Measurements from ENCODE around the gene SSBP3.

- TF ChIP-seq CTCF (IDR thresholded peaks at IDR 0.05; ENCODE audit: borderline replicate concordance, extremely low read depth, low read length, poor library complexity, severe bottlenecking) (no peak), EZH2 (IDR thresholded peaks at IDR 0.05; ENCODE audit: borderline replicate concordance, low read depth, low read length, severe bottlenecking) (no peak)
These were observed 212.7 kb downstream of the SSBP3 start for GRCh38 chr1:54193453-54193852.

All from DND-41 (cell line).